KBM-7 (cell line): Measurements from ENCODE around the gene MYO18A.
"Not testable (repeated sequence)": the region's sequence is repeated elsewhere in the genome, so short reads cannot be mapped to it uniquely, and the experiment has no call there.

ENCODE experiments used
- DNase-seq: peaks from one replicate; pipeline ENCODE4 v3.0.0-alpha.2; 2015
- in situ Hi-C: fragments of 300-500 bp; cut with MboI; formaldehyde crosslinking; loops from 2 replicates; pipeline ENCODE4 v1.14.3; 2020; ENCODE audit warnings: low sequenced_read_pairs, low pct_unique_long_range_greater_than_20kb, mixed read lengths

MYO18A gene

DNA sequence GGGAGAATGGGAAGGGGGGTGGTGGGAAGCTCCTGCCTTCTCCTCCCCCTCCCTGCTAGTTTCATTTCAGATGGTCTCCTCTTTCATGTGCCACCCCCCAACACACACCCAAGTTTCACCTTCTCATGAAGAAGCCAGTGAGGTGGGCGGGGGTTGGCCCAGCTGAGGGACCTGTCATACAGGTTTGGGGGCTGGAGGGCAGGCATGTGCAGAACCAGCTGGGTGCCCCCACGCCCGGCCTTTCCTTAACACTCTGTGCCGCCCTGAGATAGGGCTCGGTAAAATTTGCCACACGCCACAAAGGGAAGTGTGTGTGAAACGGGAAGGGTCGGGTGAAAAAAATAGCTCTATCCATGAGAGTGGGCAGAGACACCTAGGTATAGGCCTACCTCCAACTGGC is 79.9 kb downstream of the MYO18A start:
- in situ Hi-C loops: loop anchor here (10.0 to 25.0 kb wide), 3 partner anchors 115 to 363 kb away; partner anchors contain the start of genes NEK8, PHF12, TLCD1 and TRAF4

DNA sequence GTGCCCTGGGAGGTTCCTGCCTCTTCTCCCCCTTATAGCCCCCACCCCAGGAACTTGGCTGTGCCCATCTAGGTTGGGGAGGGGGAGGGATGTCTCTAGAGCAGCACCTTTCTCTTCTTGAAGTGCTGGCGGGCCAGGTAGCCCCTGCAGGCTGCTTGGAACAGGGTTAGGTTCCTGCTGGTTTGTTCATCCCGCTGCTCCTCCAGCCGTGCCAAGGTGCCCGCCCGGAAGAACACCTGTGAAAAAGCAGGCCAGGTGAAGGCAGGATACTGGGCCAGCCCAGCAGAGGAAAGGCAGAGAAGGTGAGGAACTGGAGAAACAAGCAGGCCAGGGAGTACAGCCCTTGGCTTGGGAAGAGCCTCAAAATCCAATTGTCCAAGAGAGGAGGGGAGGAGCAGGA is 80.7 kb downstream of the MYO18A start:
- DNase-seq: no peak
- in situ Hi-C loops: no loop called here

More for the DNA sequence above, 79.9 kb downstream of the MYO18A start:
- no peak for DNase-seq

DNA sequence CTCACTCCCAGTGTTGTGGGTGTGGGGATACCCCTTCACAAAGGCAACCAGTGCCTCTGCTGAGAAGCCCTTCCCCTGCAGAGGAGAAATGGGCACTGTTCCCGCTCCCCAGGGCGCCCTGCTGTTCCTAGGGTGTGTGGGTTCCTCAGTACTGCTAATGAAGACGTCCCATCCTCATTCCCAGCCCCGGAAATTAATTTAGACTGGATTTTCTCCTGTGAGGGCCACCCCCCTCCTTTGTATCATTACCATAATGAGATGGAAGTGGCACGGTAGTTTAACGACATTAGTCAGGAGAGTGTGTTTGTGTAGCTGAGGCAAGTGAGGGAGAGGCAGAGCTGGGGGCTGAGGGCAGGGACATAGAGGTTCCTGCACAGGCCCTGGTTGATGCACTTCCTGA is 84.1 kb downstream of the MYO18A start:
- in situ Hi-C loops: no loop called here
- no peak for DNase-seq

DNA sequence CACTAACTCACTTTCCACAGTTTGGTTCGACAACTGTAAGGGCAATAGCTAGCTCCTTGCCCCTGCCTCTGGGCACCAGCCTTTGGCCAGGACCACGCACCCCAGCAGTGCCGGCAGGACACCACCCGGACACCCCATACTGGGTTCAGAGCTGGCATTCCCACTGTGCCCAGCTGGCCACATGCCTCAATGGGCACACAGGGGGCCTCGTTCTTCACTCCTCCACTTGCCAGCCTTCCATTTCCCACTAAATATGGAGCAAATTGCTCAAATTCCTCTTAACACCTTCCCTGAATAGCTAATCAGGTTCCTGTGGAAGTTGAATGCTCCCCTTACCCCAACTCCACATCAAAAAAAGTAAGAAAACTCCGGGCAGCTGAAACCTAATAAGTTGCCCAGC is 84.8 kb downstream of the MYO18A start:
- DNase-seq: no peak
- in situ Hi-C loops: no loop called here

DNA sequence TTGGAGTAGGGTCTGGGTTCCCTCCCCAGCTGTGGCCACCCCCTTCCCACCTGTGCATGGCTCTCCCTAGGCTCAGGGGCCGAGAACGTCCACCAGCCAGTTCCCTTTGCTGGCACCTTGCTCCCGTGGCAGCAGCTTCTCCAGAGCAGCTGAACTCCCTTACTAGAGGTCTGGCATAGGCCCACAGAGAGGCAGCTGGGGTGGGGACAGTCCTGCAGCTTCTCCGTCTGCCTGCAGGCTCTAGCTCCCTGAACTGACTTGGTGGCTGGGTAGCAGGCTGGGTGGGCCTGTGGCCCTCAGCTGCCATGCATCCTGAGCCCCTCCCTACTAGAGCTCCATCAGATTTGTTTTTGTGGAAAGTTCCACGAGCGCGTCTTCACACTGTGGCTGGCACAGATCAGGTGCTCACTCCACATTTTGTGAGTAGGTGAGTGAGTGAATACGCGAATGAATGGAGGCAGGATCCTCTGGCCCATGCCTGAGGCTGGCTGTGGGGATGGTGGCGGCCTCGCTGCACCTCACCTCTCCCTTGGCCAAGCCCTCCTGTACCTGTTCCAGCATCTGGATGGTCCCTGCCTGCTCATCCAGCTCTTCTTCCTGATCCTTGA is 86.0 kb downstream of the MYO18A start:
- in situ Hi-C loops: no loop called here
- no peak for DNase-seq

DNA sequence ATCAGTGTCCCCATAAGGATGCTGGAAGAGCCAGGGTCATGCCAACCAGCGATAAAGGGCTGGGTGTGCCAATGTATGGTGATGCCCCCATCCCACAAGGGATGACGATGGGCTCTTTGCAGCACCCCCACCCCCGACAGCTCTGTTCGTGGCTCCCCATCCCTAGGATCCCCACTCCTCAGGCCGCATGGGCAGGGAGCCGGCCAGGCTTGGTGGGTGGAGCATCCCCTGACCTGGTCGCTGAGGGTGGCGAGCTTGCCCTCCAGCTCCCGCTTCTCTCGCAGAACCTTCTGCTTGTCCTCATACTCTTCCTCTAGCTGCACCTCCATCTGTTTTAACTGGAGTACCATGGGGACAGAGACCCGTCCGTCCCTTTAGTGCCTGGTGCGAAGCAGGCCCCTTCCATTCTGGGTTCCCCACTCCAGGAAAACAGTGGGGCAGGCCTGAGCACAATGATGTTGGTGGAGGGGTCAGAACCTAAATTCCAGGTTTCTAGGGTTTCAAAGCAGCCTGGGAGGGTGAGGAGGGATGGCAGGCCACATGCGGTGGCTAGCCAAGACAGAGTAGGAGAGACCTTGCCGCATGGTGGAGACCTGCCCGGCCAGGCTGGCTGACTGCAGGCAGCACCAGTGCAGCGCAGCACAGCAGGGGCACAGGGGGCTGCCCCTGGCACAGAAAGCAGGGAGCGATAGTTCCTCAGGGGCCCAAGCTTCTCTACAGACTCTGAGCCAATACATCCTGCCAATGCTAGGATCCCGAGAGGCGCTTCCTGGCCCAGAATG is 86.9 kb downstream of the MYO18A start:
- no peak for DNase-seq
- in situ Hi-C loops: no loop called here

DNA sequence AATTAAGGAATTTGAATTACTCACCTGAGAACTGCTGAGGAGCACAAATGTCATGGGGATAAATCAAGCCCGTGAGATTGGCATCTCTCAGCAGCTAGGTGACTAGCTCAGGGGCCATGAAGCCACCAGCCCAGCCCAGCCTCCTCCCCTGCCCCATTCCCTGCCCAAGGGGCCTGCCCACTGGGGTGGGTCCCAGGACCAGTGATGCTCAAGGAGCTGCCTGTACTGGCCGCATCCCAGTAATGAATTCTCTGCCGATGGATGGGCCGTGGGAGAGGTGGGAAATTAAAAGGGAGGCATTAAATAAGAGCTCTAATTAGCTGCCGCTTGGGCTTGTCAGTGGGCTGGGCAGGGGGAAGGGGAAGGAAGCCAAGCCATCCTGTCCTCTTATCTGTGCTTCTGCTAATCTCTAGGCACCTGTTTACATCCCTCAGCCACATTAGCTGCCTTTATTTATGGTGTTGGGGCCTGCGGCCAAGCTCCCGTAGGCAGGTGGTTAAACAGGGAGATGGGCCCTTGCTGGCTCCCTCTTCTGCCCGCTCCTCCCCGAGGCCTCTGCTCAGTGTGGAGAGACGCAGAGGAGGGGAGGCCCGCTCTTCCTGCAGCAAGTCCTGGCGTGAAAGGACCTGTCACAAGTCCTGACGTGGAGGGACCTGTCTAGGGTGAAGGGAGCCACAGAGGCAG is 88.5 kb downstream of the MYO18A start:
- in situ Hi-C loops: no loop called here
- DNase-seq: no peak

DNA sequence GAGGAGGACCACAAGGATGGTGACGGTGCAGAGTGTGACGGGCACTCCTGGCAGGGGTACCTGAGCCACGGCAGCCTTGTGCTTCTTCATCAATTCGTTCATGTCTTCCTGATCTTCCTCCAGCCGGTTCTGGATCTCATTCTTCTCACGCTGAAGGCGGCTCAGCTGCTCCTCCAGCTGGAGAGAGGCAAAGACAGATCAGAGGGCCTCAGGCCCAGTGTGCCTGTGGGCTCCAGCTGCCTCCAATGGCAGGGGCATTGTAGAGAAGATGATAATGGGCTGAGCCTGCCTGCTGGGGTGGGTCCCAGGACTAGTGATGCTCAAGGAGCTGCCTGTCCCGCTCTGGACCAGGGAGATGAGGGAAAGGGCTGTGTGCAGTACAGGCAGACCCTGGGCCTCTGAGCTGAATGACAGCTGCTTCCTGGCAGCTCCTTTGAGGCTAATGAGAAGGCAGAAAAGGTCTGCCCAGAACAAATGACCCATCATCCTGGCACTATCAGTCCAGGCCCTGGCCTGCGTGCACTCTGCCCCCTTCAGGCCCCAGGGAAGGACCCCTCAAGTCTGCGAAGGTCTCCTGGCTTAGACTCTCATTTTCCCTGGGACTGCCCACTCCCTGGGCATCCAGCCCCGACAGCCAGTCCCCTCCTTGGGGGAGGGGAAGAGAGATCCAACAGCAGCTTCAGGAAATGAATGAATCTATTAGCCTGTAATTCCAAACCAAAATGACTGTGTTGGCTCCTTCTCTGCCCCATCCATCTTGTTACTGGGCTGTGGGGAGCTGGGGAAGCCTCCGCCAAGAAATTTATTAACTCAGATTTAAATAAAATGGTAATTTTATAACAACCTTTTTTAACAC is 89.2 kb downstream of the MYO18A start:
- in situ Hi-C loops: no loop called here
- DNase-seq: no peak

DNA sequence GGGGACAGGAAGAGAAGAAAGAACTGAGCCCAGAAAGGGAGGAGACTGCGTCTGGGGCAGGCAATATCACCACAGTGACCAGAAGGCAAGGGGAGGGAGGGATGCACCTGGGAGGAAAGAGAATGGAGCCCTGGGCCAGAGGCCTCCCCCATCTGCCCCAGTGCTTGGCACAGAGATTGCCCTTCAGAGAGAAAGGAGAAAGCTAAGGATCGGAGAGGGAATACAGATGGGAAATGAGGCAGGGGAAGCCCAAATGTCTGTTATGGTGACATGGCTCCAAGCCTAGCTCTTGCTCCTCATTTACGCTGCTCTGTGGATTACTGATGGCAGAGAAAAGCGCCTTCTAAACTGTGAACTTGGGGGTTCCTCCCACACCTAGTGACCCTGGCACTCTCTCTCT is 90.1 kb downstream of the MYO18A start:
- in situ Hi-C loops: no loop called here

DNA sequence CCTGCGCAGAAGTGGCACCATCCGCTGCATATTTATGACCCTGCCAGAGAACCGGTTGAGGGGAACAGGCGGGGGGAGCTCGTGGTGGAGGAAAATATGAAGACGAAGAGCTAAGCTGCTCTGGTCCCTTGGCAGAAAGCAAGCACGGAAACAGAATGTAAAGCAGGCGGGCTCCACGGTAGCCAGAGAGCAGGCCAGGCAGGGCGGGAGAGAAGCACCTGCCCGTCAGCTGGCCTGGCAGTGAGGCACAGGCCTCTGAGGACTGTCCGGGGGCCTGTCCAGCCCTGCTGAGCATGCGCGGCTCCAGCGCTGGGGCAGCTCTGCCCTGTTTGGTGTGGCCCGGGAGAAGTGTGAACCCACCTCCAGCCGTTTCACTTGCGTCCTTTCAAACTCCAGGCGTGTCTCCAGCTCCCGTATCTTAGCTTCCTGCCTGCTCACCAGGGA is 90.6 kb downstream of the MYO18A start:
- no peak for DNase-seq
- in situ Hi-C loops: no loop called here

More for the DNA sequence above, 90.1 kb downstream of the MYO18A start:
- no peak for DNase-seq

DNA sequence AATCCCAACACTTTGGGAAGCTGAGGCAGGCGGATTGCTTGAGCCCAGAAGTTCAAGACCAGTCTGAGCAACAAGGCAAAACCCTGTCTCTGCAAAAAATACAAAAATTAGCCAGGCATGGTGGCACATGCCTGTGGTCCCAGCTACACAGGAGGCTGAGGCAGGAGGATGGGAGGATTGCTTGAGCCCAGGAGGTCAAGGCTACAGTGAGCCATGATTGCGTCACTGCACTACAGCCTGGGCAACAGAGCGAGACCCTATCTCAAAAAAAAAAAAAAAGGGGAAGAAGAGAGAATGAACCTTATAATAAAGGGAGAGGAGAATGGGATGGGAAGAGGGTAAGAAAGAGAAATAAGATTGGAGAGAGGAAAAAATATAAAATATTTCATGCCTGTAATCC is 91.4 kb downstream of the MYO18A start:
- in situ Hi-C loops, DNase-seq: not testable (repeated sequence)

DNA sequence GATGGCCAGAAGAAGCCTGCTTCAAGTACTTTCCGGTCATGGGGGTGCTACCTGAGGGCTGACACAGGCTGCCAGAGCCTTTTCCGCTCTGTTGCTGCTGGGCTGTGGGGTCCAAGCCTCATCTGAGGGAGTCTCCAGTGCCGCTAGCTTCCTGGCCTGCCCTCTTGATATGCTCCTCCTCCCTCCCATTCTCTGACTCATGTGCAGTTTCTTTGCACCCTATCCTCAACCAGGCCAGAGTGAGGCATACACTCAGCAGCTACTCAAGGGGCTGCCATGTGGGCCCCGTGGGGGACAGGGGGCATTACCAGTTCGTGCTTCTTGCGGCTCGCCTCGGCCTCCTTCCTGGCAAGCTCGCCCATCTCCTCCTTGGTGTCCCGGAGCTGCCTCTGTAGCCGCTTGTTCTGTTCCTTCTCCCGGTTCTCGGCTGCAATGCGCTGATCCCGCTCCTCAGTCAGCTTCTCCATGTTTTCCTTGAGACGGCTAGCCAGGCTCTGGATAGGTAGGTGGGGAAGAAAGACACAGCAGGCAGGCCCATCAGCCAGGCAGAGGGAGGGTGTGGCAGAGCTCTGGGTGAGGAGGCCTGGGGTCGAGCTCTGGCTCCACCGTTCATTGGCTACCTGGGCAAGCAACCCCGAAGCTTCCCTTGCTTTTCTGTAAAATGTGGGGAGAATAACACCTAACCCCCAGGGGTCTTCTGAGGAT is 93.4 kb downstream of the MYO18A start:
- in situ Hi-C loops: no loop called here
- DNase-seq: no peak

DNA sequence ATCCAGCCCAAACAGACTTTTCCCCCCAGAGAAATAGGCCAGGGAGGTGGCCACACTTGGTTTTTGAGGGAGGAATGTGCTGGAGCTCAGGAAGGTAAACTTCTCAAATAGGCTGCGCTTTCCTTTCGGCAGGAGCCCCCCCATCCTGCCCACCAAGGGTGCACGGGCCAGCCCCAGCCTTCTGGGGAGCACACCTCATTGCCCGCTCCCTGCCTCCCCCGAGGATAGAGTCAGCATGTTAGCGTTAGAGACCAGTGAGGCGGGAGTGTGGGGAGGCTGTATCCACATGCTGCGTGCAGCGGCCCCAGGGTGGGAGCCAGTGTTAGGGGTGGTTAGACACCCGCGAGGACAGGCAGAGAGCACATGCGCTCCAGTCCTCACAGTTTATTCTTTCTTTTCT is 95.0 kb downstream of the MYO18A start:
- no peak for DNase-seq
- in situ Hi-C loops: no loop called here

DNA sequence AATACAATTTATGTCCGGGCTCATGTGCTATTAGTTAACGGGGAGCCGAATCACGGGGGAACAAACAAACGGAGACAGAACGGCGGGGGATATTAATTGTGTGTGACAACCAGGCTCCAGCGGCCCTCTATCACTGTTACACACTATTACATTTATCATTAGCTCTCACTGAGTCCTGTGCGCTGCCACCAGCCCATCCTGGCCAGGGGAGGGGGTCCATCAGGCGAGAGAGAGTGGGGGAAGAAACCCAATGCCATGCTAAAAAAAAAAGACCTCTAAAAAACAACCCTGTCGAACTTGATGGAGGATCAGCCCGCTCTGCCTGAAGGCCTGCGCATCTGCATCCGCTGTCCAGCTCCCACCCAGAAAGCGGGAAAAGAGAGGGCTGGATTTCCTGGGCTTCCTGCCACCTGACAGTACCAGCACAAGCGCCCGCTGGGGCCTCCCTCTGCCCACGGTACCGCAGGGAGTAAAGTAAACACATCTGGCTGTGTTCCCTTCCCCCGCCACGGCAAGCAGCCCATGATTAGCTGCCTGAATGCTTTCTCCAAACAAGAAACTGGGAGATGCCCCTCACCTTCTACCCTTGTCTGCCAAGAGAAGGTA is 95.6 kb downstream of the MYO18A start:
- no peak for DNase-seq
- in situ Hi-C loops: no loop called here

DNA sequence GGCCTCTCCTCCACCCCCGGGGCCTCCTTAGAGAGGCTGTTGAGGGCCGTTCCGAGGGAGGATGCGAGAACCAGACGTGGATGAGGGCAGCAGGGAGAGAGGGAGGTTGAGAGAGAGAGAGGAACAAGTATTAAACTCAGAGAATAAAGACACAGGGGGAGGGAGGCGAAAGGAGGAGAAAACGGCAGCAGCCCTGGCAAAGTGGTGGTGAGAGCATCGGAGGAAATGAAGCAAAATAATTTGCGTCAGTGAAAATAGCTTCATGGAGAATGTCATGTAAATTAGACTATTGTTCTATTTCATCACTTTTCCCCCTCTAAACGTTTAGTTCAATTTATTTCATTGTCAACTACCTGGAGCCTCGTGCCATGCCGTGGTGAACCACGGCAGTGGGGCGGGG is 99.2 kb downstream of the MYO18A start:
- DNase-seq: no peak
- in situ Hi-C loops: no loop called here

DNA sequence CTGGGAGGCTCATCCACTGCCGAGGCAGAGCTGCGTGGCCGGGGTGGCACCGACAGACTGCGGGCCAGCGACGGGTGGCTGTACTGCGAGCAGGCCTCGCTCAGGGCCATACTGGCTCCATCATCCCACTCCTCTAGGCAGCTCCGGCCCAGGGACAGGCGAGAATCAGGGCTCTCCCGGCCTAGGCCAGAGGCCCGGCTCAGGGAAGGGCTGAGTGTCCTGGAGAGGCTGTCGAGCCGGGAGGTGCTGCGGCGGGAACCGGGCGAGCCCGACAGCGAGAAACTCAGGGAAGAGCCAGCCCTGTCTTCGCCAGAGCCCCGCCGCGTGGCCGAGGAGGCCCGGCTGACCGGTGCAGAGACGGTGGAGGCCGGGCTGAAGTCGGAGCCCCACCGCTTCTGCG is 99.9 kb downstream of the MYO18A start:
- no peak for DNase-seq
- in situ Hi-C loops: no loop called here

DNA sequence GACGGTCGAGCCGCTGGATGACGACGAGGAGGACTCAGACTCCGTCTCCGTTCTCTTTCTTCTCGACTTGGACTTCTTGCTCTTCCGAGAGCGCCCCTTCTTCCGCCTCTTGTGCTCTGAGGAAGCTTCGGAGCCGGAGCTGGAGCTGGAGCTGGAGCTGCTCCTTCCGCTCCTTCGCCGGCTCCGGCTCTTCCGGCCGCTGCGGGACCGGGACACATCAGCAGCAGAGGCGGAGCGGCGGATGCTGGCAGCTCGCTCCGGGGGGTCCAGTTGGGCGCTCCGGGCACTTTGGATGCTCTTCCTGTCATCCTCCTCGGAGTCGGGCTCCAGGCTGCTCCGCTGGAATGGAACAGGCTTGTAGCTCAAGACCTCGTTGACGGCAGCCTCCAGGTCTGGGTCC is 100.3 kb downstream of the MYO18A start:
- no peak for DNase-seq
- in situ Hi-C loops: no loop called here

DNA sequence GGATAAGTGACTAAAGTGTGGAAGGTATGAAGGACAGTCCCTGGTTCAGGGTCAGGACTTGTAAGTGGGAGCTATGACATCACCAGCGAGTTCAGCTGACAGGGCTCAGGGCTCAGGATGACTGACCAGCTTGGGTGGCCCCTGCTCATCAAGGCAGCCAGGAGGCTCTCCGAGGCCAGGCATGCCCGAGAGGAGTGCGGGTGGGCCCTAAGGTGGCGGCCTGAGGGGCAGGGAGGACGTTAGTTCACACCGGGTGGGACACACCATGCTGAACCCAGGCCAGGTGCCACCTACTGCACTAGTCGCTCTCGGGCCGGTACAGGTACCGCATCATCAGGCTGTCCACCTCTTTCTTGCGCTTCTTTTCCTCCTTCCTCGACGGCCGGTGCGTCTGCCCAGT is 100.8 kb downstream of the MYO18A start:
- DNase-seq: no peak
- in situ Hi-C loops: no loop called here
